Measurements from ENCODE around the gene NR1H3.

DNA sequence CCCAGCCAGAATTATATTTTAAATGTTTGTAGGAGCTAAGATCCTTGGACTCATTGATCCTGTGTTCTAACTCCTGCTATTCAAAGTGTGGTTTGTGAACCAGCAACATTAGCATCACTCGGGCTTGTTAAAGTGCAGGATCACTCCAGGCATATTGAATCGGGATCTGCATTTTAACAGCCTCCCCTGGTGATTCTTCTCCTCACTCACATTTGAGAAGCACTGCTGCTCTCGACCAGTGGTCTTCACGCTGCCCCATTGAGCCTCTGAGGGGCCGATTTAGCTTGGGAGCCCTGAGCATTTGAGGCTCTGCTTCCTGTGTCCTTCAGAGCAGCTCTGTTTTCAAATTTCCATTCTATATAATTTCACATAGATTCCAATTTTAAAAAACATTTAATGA is 23.1 kb downstream of the NR1H3 start:
- TF ChIP-seq, protein P1, sequence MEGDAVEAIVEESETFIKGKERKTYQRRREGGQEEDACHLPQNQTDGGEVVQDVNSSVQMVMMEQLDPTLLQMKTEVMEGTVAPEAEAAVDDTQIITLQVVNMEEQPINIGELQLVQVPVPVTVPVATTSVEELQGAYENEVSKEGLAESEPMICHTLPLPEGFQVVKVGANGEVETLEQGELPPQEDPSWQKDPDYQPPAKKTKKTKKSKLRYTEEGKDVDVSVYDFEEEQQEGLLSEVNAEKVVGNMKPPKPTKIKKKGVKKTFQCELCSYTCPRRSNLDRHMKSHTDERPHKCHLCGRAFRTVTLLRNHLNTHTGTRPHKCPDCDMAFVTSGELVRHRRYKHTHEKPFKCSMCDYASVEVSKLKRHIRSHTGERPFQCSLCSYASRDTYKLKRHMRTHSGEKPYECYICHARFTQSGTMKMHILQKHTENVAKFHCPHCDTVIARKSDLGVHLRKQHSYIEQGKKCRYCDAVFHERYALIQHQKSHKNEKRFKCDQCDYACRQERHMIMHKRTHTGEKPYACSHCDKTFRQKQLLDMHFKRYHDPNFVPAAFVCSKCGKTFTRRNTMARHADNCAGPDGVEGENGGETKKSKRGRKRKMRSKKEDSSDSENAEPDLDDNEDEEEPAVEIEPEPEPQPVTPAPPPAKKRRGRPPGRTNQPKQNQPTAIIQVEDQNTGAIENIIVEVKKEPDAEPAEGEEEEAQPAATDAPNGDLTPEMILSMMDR (IDR thresholded peaks at IDR 0.05), result no peak
- no peak for TF ChIP-seq POLR2A (IDR thresholded peaks at IDR 0.05)
